ENCODE results near the gene ENOX2.

DNA sequence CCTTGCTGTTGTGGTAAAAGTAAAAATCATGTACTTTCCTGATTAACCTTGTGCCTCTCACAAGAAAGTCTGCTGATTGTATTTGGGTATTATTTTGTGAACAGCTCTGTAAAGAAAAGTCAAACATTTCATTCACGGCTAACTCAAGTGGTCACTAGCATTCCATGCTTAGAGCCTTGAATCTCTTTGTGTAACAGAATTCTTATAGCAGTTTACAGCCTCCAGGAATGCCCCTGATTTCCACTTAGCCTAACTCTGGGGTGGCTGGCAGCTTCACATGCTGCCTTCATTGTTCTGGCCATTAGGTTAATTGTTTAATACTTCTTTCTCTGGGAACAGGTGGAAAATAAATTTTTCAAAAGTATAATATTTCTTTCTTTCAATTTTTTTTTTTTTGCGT is 274.5 kb downstream of the ENOX2 start:
- TF ChIP-seq ZNF274 (IDR thresholded peaks at IDR 0.05; ENCODE audit: low read depth, low read length): no peak
- no peak for TF ChIP-seq SUZ12 (IDR thresholded peaks at IDR 0.05; ENCODE audit: extremely low read depth, insufficient read depth, insufficient read length)

All from NT2/D1 (cell line).